GM18861 (cell line): ENCODE data around the gene RABAC1.

Experiments
- ATAC-seq: cut with Tn5 transposase; IDR thresholded peaks from one replicate; pipeline ENCODE4 v1.9.1; 2021; ENCODE audit not compliant: unreplicated experiment

Gene RABAC1

DNA sequence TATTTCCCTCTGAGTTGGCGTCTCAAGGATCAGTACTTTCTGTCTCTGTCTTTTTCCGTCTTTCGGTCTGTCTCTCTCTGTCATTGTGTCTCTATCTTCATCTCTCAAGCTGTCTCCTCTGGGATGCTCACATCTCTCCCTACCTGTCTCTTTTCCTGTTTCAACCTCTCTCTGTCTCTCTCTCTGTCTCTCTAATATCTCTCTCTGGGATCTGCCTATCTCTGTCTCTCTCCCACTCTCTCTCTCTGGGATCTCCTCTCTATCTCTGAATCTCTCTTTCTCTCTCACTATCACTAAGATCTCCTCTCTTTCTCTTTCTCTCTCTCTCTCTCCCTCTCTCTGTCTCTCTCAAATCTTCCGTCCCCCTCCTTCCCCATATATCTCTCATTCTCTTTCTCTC, 30.9 kb upstream of the RABAC1 start:
- no peak for ATAC-seq

DNA sequence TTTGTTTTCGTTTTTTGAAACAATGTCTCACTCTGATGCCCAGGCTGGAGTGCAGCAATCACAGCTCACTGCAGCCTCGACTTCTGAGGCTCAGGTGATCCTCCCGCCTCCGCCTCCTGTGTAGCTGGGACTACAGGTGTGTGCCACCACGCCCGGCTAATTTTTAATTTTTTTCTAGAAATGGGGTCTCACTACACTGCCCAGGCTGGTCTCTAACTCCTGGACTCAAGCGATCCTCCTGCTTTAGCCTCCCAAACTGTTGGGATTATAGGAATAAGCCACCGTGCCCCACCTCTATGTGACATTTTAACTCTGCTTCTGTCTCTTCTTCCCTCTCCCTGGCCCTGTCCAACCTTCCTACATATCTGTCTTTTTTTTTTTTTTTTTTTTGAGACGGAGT, 29.8 kb upstream of the RABAC1 start:
- ATAC-seq = no peak

DNA sequence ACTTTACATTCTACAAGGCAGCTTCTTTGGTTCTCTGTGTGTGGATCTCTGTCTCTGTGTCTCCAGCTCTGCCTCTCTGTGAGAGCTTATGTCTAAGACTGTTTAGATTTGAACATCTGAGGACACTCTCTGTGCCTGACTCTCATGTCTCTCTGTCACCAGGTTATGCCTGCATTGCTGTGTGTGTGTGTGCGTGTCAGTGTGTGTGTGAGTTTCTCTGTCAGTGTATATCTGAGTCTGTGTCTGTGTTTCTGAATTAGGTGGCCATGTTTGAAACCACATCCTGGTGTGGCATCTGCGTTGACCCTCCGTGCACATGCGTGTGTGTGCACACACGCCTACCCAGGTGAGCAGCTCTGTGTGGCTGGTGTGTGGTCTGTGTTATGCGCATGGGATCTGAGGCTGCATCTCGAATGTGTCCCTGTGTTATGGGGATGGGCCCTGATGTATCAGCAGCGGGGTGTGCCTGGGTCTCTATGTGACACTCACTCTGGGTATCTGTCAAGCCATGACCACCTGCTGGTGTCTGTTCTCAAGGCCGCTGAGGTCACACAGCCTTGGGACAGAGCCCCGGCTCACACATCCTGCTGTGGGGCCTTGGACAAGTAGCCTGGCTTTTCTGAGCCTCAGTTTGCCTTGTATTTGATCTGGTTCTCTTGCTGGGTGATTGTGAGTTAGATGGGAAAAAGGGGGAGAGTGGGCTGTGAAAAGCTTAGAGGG, 28.2 kb upstream of the RABAC1 start:
- no peak for ATAC-seq

DNA sequence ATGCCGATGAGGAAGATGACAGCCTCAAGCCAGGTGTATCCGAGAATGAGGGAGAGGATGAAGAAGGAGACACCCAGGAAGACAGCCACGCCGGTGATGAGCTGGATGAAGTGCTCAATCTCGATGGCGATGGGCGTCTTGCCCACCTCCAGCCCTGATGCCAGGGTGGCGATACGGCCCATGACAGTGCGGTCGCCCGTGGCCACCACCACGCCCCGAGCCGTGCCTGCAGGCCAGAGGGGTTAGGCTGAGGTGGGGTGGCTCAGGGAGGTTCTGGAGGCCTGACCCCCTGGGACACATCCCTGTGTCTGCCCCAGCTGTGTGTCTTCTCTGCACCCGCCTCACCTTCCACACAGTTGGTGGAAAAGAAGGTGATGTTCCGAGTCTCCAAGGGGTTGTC, 25.8 kb upstream of the RABAC1 start:
- ATAC-seq = no peak

DNA sequence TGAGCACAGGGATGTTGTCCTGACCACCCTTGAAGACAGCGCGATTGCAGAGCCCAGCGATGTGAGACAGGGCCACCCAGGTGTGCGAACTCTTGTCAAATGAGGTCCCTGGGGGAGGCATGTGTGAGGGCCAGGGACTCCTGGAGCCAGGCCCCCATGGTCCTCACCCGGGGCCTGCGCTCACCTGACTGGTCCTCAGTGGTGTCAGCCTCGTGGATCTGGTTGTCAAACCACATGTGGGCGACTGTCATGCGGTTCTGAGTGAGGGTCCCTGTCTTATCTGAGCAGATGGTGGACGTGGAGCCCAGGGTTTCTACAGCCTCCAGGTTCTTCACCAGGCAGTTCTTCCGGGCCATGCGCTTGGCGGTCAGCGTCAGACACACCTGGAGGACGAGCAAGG, 22.6 kb upstream of the RABAC1 start:
- ATAC-seq = no peak

DNA sequence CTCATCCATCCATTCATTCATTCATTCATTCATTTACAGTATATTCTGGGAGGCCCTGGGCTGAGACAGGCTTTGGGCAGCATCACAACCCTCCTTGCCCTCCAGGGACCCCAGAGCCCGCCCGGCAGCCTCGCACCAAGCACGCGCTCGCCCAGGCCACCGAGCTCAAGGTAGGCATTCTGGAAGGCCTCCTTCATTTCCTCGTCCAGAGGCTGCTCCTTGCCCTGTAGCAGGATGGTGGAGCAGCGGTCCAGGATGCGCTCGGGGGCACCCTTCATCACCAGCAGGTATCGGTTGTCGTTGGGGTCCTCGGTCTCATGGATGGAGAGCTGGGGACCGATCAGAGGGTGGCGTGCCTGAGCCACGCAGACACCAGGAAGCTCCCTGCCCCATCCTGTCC, 19.3 kb upstream of the RABAC1 start:
- no peak for ATAC-seq

DNA sequence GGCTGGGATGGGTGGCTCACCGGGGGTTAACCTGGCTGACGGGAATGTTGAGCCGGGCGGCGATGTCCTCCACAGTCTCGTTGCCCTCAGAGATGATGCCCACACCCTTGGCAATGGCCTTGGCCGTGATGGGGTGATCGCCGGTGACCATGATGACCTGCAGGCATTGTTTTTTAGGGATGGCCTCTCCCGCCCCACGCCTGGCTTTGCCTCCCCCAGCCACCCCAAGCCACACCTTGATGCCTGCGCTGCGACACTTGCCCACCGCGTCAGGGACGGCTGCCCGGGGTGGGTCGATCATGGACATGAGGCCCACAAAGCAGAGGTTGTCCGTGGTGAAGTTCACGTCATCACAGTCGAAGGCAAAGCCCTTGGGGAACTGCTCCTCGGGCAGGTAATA, 18.8 kb upstream of the RABAC1 start:
- no peak for ATAC-seq

DNA sequence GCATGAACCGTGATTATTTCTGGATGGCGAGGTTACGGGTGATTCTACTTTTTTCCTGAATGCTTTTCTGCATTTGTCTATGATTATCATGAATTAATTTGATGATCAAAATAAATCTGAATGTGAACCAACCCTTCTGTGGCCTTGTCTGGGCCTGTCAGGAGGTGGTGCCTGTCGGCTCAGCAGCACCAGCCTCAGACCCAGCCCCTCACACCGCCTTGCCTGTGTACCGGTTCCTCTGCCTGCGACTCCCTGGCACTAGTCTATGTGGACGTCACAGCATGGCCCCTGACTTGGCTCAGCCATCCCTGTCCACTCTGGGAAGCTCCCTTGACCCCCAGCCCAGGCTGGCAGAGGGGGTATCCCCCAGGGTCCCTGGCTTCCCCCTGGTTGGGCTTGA, 15.5 kb upstream of the RABAC1 start:
- ATAC-seq = no peak

DNA sequence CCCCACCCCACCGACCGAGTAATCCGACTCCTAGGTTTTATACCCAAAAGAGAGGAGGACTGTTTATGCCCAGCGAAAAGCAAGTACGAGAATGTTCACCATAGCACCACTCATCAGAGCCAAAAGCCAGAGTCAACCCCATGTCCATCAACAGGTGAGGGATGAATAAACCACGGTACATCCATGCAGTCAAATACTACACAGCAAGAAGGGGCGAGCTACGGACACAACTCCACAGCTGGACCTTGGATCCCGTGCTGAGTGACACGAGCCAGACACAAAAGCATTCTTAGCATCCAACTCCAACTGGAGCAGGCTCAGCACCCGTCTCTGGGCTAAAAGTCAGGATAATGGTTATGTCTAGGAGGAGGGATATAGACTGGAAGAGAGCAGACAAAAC, 12.2 kb upstream of the RABAC1 start:
- ATAC-seq = no peak

DNA sequence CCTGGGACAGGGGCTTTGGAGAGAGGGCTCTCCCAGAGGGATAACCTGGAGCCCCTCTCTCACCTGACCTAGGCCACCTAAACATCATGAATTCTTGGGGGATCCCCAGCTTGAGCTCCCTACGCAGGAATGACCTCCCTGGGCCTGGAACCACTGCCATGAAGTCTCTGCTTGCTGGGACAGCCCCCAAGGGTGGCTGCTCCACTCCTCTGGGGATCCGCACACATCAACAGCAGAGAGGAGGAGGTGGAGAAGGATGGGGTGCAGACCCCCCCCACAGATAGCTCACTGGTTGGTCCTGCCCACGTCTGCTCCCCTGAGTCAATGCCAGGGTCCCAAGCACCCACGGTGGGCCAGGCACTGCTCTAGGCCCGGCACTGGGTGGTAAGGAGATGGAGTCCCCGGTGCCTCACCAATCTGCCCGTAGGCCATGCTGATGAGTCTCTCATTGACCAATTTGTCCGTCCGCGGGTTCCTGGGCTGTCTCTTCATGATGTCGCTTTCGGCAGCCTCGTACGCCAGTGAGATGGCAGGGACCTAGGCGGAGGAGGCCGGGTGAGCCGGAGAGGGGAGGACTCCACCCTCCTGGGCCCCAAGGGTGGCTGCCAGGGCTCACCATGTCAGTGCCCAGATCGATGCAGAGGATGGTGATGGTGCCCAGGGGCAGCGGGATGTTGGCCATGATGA, 10.8 kb upstream of the RABAC1 start:
- no peak for ATAC-seq

DNA sequence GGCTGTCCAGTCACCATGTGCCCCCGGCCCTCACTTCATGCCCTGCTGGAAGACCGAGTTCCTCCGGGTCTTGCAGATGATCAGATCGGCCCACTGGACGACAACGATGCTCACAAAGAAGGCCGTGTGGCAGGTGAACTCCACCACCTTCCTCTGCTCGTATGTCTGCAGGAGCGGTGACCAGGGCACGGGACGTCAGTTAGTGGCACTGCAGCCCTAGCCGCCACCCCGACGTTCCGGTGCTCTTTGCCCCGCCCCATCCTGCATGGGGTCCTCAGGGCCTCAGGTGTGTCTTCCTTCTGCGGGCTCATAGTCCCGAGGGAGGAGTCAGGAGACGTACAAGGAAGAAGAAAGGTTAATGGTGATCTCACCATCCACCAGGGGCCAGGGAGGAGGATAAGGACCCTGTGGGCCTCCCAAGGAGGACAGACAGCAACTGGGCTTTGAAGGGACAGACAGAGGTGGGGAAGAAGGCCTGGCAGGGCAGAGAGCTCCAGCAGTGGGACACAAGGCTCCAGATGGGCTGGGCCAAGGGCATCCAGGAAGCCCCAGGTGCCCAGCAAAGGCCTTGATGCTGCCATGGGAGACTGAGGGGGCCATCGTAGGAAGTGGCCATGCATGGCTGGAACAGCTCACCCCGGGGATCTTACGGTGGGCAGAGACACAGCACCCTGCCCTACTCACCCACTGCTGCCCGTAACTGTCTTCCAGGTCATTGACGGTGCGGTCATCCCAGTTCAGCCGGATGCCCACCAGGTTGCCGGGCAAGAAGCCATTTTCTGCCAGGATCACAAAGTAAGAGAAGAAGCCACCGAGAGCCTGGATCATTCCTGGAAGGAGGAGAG, 9.9 kb upstream of the RABAC1 start:
- no peak for ATAC-seq

DNA sequence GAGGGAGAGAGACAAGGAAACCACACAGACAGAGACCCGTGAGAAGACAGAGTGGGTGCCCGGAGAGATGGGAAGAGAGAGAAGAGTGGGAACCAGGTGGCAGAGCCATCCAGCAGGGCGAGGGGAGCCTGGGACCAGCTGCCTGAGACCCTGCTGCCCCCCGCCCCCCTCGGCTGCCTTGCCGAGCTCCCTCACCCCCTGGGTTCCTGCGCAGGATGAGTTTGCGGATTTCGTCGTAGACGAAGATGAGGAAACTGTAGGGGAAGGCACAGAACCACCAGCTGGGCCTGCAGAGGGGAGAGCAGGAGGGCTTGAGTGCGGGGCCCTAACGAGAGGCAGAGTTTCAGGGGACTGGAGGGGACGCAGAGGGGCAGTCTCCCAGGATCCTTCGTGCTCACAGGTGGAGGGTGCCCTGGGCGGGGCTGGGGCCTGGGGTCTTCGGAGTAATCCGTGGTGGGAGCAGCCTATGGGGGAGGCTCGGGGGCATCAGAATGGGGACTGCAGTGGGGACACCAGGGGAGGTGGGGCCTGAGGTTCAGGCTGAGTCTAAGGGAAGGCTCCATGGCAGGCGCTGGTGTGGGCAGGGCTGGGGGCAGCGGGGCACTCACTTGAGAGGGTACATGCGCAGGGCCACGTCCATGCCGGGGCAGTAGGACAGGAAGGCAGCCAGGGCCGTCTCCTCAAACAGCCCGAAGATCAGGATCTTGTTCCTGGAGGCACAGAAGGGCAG, 8.1 kb upstream of the RABAC1 start:
- ATAC-seq = no peak

DNA sequence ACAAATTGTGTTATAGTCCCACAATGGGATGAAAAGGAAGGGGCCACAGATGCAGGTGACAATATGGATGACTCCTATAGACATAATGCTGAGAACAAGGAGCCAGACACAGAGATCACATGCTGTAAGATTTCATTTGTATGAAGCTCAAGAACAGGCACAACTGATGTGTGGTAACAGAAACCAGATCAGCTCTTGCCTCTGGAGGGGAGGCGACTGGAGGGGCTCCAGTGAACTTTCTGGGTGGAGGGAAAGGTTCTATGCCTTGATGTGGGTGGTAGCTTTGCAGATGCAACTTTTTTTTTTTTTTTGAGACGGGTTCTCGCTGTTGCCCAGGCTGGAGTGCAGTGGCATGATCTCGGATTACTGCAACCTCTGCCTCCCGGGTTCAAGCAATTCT, 6.0 kb upstream of the RABAC1 start:
- no peak for ATAC-seq

DNA sequence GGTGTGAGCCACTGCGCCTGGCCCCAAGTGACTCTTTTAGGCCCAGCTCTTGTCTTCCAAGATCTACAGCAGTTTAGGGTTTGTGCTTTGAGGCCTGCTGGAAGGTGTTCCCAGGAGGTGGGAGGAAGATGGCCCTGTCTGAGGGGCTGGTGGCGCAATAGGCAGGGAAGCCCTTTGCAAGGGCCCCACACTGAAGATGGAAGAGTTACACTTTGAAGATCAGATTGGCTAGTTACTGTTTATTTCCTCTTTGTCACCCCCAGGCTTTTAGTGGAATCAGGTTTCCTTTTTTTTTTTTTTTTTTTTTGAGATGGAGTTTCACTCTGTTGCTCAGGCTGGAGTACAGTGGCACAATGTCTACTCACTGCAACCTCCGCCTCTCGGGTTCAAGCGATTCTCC, 1.9 kb upstream of the RABAC1 start:
- ATAC-seq = no peak

DNA sequence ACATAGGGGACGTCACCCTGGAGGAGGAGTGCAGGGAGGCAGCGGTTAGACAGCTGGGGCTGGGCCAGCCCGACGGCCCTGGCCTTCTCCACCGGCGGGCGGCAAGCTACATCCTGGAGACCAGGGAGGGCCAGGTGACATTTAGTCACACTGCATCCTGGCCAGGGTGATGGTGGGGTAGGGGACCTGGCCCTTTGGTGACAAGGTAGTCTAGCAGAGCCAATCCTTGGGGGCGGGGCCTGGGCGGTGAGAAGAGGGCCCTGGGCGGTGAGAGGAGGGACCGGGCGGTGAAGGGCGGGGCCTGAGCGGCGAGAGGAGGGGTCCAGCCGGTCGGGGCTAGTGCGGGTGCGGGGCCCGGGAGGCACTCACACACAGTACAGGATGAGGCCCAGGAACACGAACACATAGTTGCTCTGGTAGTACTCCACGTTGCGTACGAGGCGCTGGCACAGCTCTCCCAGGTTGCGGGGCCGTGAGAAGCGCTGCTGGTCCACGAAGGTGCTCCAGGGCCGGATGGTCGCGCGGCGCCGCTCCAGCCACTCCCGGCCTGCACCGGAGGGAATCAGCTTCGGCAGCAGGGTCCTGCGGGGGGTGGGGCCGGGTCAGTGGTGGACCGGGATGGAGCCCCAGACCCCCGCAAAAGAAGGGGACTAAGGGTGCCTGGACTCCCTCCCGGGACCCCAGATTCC, 610 bp downstream of the RABAC1 start:
- ATAC-seq = no peak

DNA sequence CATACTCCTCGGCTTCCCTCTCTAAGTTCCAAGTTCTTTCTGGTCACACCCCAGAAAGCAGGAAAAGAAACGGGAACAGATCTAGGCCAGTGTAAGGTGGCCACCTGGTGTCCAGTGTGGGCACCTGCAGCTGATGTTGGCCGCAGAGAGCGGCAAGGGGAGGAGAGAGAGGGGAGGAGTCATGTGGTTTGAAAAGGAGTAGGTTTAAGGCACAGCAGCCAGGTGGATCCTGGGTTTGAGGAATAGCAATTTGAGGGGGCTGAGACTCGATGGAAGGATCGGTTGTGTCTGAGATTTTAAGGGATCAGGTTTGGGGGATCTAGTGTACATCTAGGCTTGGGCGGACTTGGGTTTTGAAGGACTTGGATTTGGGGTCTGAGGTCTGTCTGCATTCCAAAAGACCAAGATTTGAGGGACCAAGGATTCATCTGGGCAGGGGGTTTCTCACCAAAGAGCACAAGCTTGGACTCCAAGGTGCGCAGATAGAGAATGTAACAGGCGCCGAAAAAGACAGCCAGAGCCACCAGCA, 1.2 kb downstream of the RABAC1 start:
- no peak for ATAC-seq

DNA sequence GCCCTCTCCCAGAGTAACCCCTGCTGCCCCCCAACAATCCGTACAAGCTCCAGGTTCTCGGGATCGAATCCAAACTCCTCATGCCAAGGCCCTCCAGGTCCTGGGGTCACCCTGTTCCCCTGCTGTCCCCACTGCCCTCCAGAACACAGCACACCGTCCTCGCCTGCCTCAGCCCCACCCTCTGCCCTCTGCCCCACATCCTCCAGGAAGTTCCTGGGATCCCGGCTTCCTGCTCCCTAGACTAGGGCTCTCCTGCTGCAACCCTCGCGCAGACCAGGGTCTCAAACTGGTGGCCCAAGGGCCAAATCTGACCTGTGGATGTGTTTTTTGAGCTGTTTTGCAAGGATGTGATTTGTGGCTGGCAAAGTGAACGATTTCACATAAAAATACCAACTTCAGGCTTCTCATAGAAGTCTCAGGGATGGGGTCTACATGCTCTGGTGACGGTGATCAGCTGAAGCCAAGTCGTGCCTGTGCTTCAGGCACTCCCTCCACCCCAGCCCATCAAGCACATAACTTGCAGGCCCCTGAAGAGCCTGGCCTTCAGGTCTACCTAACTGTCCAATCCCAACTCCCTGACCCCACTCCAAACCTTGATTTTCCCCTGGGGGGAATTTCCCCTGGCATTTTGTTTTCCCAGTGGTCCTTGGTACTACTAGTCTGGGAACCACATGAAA, 1.8 kb downstream of the RABAC1 start:
- ATAC-seq = no peak

DNA sequence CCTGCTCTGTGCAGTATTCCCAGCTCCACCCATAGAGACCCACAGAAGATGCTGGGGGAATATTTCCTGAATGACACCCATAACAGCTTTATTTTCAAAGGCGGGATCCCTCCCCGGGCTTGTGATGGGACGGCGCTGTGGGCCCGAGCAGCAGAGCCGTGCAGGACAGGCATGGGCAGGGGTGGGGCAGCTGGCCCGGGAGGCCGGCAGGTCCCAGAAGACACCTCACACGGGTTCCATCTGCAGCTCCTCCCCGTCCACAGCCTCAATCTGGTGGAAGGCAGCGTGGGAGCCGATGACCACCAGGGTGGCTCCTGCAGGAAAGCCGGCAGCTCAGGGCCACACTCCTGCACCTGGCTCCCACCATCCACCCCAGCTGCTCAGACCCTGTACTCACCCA, 2.5 kb downstream of the RABAC1 start:
- no peak for ATAC-seq

DNA sequence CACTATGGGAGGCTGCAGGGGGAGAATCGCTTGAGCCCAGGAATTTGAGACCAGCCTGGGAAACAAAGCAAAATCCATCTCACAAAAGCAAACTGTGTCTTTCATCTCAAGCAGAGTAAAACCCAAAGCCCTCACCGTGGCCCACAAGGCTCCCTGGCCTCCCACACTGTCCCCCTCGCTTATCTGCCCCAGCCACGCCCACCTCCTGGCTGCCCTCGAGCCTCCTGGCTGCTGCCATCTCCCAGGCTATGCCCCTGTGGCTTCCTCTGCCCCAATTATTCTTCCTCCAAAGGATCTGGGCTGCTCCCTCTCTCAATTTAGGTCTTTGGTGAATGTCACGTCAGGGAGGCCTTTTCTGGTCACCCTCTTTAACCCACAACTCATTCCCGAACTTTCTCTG, 3.6 kb downstream of the RABAC1 start:
- no peak for ATAC-seq

DNA sequence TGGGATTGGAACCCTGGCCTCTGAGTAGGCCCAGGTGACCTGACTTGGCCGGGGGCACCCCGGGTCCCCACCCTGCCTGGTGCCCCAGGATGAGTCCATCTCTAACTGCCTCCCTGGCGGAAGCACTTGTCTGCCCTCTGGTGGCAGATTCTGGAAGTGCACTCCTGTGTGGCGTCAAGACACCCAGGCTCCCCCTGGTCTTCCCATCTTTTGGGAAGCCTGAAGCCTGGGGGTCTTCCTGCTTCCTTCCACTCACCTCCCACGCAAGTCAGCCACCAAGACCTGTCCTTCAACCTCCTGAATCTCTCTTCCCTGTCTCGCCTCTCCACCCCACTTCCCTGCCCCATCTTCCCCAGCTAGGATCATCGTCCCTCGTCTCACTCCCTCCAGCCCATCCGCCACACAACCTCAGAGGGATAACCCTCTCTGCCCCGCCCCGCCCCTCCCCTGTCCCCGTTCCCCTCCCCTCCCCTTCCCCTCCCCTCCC, 7.4 kb downstream of the RABAC1 start:
- ATAC-seq = no peak
